PFSK-1 (cell line): ENCODE results near the gene VAPB.

Source experiments
- POLR2AphosphoS5 ChIP-seq: IDR thresholded peaks from 2 replicates; pipeline ENCODE4 v1.6.1; 2012; ENCODE audit warnings: low read depth, mild to moderate bottlenecking, control low read depth, low read length, moderate library complexity
- TAF1 ChIP-seq: IDR thresholded peaks from 2 replicates; pipeline ENCODE4 v1.6.1; 2012; ENCODE audit warnings: low read length, control low read depth, borderline replicate concordance; ENCODE audit not compliant: insufficient read depth
- TF ChIP-seq, protein P1 (sequence below), 2 experiments: IDR thresholded peaks; 2 replicates each; pipeline versions ENCODE4 v1.6.1 to v1.8.0; 2011 to 2012; ENCODE audit warnings: low read depth in 2 of 2, low read length in 2 of 2, control low read depth in 1 of 2, inconsistent platforms in 1 of 2, mild to moderate bottlenecking in 1 of 2, moderate library complexity in 1 of 2; ENCODE audit not compliant: insufficient read depth in 1 of 2

DNA sequence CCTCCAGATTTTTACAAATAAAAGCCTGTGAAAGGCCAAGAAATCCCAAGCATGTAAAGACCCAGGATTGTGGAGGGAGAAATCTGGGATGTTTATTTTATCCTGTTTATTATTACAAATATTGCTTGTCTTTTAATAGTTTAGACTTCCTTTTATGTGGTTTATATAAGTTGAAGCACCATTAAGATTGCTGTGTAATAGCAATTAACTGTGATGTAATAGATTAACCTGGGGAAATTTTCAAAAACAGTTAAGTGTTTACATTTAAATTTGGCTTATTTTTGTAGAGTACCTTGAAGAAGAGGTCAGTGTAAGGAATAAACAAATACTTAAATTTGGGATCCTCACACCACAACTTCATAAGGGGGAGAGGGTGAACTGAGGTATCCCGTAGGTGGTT, 27.0 kb downstream of the VAPB start:
- TF ChIP-seq, protein P1, sequence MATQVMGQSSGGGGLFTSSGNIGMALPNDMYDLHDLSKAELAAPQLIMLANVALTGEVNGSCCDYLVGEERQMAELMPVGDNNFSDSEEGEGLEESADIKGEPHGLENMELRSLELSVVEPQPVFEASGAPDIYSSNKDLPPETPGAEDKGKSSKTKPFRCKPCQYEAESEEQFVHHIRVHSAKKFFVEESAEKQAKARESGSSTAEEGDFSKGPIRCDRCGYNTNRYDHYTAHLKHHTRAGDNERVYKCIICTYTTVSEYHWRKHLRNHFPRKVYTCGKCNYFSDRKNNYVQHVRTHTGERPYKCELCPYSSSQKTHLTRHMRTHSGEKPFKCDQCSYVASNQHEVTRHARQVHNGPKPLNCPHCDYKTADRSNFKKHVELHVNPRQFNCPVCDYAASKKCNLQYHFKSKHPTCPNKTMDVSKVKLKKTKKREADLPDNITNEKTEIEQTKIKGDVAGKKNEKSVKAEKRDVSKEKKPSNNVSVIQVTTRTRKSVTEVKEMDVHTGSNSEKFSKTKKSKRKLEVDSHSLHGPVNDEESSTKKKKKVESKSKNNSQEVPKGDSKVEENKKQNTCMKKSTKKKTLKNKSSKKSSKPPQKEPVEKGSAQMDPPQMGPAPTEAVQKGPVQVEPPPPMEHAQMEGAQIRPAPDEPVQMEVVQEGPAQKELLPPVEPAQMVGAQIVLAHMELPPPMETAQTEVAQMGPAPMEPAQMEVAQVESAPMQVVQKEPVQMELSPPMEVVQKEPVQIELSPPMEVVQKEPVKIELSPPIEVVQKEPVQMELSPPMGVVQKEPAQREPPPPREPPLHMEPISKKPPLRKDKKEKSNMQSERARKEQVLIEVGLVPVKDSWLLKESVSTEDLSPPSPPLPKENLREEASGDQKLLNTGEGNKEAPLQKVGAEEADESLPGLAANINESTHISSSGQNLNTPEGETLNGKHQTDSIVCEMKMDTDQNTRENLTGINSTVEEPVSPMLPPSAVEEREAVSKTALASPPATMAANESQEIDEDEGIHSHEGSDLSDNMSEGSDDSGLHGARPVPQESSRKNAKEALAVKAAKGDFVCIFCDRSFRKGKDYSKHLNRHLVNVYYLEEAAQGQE (IDR thresholded peaks at IDR 0.05; ENCODE audit: insufficient read depth in 1 of 2, low read depth in 2 of 2, low read length in 2 of 2) = no peak
- no peak for TF ChIP-seq POLR2AphosphoS5
- no peak for TF ChIP-seq TAF1
